Testis (tissue), 3 donors: ENCODE results near the gene BAD. TPM values are rescaled to one million over a fixed set of nuclear protein-coding genes. Genes with fewer than 3 reads are reported as not detected.
A peak's percentile ranks its signal among the peaks of the same experiment; 100 is the strongest.

Source experiments
- DNase-seq: peaks from one replicate; pipeline ENCODE4 v3.0.0-alpha.2; 2019
- H3K27ac ChIP-seq, 2 donors: fragments of 200-600 bp; sonication (generic); one replicate each; pipeline ENCODE4 v1.5.1; 2019
- H3K27me3 ChIP-seq: fragments of 200-600 bp; sonication (generic); one replicate; pipeline ENCODE4 v1.5.1; 2019
- H3K36me3 ChIP-seq: fragments of 200-600 bp; sonication (generic); one replicate; pipeline ENCODE4 v1.5.1; 2017; ENCODE audit warnings: low read depth; ENCODE audit errors: missing control alignments
- H3K4me1 ChIP-seq: fragments of 200-600 bp; sonication (generic); one replicate; pipeline ENCODE4 v1.5.1; 2019
- H3K4me3 ChIP-seq, 2 donors: fragments of 200-600 bp; sonication (generic); one replicate each; pipeline ENCODE4 v1.5.1; 2017 to 2019
- H3K9me3 ChIP-seq: fragments of 200-600 bp; sonication (generic); one replicate; pipeline ENCODE4 v1.5.1; 2017
- POLR2A ChIP-seq: fragments of 450-650 bp; IDR thresholded peaks from one replicate; pipeline ENCODE4 v1.6.1; 2017; ENCODE audit warnings: antibody characterized with exemption, mild to moderate bottlenecking, moderate library complexity
- WGBS, 2 donors: methylation state at CpG; one replicate each; pipeline ENCODE4 v1.1.5; 2018; 5-methylcytosine and 5-hydroxymethylcytosine counted together
- intact Hi-C: fragments of 100-400 bp; cut with DNase I; formaldehyde crosslinking; loops from one replicate; pipeline ENCODE4 v1.15.1; 2023; ENCODE audit warnings: low total_unique reads
- polyA plus RNA-seq: library from polyadenylated mRNA; stranded (reverse); fragments of 350-450 nt; fragmentation: Illumina TruSeq; extraction: RNeasy Lipid Tissue Mini Kit (QIAGEN cat#74804); gene quantifications from one replicate; pipeline ENCODE4 v1.2.3, GENCODE V29; 2014; ENCODE audit warnings: low read depth, low replicate concordance; ENCODE audit not compliant: insufficient read depth
- total RNA-seq, 2 donors: library from RNA; depleted of rRNA; stranded (reverse); fragments of >200 nt; gene quantifications; one replicate each; pipeline ENCODE4 v1.2.3, GENCODE V29; 2016
- TF ChIP-seq, protein P1 (sequence below), 3 experiments: fragments of 450-650 bp in 2 of 3; fragments of 200-600 bp in 1 of 3; sonication (generic) in 1 of 3; IDR thresholded peaks; one replicate each; pipeline ENCODE4 v1.5.1; 2016 to 2019; ENCODE audit warnings: antibody characterized with exemption in 3 of 3, mild to moderate bottlenecking in 2 of 3, moderate library complexity in 1 of 3

BAD gene
- total and polyA plus RNA-seq, 3 donors from 2014 or later: 85.2 to 110 (median 88.7) TPM

DNA sequence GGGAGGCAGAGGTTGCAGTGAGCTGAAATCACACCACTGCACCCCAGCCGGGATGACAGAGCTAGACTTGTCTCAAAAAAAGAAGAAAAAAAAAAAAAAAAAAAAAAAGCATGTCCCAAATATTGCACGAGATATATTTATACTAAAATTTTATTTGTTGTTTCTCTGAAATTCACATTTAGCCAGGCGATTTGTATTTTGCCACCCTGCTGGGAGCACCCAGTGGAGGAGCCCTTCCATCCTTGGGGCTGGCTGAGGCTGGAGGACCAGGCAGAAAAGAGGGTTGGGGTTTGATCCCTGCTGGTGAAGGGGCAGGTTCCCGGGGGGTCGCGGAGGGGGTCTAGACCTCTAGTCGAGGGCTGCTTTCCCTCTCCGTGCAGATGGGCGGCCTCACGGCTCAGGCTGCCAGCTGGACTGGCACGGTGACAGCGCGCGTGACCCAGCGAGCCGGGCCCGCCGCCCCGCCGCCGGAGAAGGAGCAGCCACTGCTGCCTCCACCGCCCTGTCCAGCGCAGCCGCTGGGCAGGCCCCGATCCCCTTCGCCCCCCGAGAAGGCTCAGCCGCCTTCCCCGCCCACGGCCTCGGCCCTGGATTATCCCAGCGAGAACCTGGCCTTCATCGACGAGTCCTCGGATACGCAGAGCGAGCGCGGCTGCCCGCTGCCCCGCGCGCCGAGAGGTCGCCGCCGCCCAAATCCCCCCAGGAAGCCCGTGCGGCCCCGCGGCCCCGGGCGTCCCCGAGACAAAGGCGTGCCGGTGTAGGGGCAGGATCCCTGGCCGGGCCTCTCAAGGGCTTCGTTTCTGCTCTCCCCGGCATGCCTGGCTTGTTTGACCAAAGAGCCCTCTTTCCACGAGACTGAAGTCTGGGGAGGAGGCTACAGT is 14.7 kb upstream of the BAD start:
- WGBS, 2 donors: 3 to 29% methylated on average over 3 to 46 of the region's 60 CpGs
- intact Hi-C loops: loop anchor here (10.0 kb wide), 1 partner anchor 94 kb away; the partner anchor contains the start of gene FERMT3
- Histone ChIP-seq H3K27ac (peak overlapping the region; percentile 53 to 81), H3K4me3 (peak overlapping the region; percentile 32), H3K36me3 (no peaks in the 10 kb centered on the region), H3K9me3 (no peaks in the 10 kb centered on the region), H3K4me1 (peaks cover 32% of the 10 kb centered on the region), H3K27me3 (no peaks in the 10 kb centered on the region)
- TF ChIP-seq POLR2A: no peak
- TF ChIP-seq, protein P1, sequence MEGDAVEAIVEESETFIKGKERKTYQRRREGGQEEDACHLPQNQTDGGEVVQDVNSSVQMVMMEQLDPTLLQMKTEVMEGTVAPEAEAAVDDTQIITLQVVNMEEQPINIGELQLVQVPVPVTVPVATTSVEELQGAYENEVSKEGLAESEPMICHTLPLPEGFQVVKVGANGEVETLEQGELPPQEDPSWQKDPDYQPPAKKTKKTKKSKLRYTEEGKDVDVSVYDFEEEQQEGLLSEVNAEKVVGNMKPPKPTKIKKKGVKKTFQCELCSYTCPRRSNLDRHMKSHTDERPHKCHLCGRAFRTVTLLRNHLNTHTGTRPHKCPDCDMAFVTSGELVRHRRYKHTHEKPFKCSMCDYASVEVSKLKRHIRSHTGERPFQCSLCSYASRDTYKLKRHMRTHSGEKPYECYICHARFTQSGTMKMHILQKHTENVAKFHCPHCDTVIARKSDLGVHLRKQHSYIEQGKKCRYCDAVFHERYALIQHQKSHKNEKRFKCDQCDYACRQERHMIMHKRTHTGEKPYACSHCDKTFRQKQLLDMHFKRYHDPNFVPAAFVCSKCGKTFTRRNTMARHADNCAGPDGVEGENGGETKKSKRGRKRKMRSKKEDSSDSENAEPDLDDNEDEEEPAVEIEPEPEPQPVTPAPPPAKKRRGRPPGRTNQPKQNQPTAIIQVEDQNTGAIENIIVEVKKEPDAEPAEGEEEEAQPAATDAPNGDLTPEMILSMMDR (IDR thresholded peaks at IDR 0.05): no peak
- DNase-seq: peak; percentile 79

DNA sequence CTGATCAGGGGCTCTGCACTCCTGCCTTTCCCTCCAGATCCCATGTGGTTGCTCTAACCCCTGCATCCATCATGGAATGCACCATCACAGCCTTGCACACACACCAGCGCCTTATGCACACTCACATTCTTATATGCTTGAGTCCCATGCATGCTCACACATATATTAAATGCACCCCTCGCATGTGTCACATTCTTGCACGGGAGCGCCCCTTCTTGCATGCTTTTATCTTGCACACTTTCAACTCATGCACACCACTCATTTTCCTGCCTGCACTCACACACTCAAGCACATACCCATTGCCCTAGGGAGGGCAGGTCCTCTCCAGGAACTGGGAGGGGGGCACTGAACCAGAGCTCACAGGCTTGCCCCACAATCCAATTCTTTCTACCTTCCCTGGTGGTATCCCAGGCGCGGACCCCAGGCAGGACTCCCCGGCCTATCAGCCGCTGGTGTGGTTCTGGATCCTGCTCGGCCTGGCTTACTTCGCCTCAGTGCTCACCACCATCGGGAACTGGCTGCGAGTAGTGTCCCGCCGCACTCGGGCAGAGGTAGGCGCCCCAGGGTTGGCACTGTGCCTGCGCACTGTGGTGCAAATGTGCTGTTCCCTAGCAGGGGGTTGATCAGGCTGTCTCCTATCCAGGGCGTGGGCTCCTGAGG is 13.4 kb upstream of the BAD start:
- DNase-seq: no peak

DNA sequence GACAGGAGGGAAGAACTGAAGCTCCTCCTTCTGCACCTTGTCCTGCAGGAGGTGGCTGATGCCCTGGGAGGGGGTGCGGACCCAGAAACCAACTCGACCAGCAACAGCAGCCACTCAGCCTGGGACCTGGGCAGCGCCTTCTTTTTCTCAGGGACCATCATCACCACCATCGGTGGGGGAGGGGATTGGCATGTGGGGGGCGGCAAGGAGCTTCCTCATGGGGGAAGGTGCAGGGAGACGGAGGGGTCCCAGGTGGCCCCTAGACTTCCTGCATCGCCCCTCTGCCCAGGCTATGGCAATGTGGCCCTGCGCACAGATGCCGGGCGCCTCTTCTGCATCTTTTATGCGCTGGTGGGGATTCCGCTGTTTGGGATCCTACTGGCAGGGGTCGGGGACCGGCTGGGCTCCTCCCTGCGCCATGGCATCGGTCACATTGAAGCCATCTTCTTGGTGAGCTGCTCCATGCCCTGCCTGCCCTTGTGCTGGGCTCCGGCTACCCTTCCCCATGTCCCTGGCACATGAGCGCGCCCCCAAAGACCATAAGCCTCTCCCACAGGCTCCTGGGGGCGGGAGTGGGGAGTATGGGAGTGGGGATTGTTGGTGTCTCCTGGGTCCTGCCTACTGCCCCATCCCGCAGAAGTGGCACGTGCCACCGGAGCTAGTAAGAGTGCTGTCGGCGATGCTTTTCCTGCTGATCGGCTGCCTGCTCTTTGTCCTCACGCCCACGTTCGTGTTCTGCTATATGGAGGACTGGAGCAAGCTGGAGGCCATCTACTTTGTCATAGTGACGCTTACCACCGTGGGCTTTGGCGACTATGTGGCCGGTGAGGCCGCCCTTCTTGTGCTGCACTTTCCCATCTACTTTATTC is 12.6 kb upstream of the BAD start:
- Histone ChIP-seq H3K36me3 (no peaks in the 10 kb centered on the region), H3K27me3 (no peaks in the 10 kb centered on the region), H3K4me1 (peaks cover 39% of the 10 kb centered on the region), H3K27ac (no peak overlapping the region), H3K9me3 (no peaks in the 10 kb centered on the region), H3K4me3 (no peak overlapping the region)
- TF ChIP-seq POLR2A: no peak
- TF ChIP-seq, protein P1 (IDR thresholded peaks at IDR 0.05): no peak
- 57 to 59% methylated on average over 25 to 34 of the region's 34 CpGs for WGBS, 2 donors
- intact Hi-C loops: loop anchor here (10.0 kb wide), 1 partner anchor 92 kb away; the partner anchor contains the start of gene FERMT3
- DNase-seq: no peak

More for the DNA sequence above, 13.4 kb upstream of the BAD start:
- H3K27me3 ChIP-seq: no peaks in the 10 kb centered on the region
- no peak for TF ChIP-seq POLR2A
- TF ChIP-seq, protein P1 (IDR thresholded peaks at IDR 0.05): no peak
- H3K4me3 ChIP-seq: no peak overlapping the region
- peaks cover 32% of the 10 kb centered on the region for H3K4me1 ChIP-seq
- H3K9me3 ChIP-seq: no peaks in the 10 kb centered on the region
- intact Hi-C loops: loop anchor here (10.0 kb wide), 1 partner anchor 93 kb away; the partner anchor contains the start of gene FERMT3
- H3K36me3 ChIP-seq: no peaks in the 10 kb centered on the region
- no peak overlapping the region for H3K27ac ChIP-seq
- 75 to 79% methylated on average over 11 to 18 of the region's 18 CpGs for WGBS, 2 donors

DNA sequence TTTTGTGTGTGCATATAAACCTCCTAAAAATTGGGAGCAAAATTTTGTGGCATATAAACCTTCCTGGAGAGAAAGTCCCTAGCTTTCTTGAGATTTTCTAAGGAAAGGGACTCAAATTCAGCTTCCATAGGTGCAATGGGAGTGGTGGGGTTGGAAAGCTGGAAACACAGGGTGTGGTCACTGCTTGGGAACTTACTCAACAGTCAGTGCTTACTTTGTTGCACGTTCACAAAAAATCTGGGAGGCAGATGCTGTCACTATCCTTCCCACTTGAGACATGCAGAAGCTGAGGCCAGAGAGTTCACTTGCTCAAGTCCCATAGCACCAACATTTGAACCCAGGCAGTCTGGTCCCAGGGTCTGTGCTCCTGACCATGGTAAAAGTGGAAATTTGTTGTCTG is 11.8 kb upstream of the BAD start:
- Histone ChIP-seq H3K36me3 (no peaks in the 10 kb centered on the region), H3K27me3 (no peaks in the 10 kb centered on the region), H3K4me3 (no peak overlapping the region), H3K27ac (no peak overlapping the region), H3K4me1 (peaks cover 38% of the 10 kb centered on the region), H3K9me3 (no peaks in the 10 kb centered on the region)
- intact Hi-C loops: loop anchor here (10.0 kb wide), 1 partner anchor 91 kb away; the partner anchor contains the start of gene FERMT3
- no peak for DNase-seq
- WGBS, 2 donors: 39 to 56% methylated on average over 1 of the region's 1 CpG
- no peak for TF ChIP-seq POLR2A
- TF ChIP-seq, protein P1 (IDR thresholded peaks at IDR 0.05): no peak
